ENCODE results near the gene GLI1. TPM values are rescaled to one million over a fixed set of nuclear protein-coding genes. Genes with fewer than 3 reads are reported as not detected.

GLI1 gene
- total RNA-seq, 1 donor from 2014 or later = 0.83 TPM

- no peak for DNase-seq (ENCODE audit: low spot score)
- intact Hi-C loops (cut with DNase I) = loop anchor here (5.0 kb wide), 1 partner anchor 245 kb away; no protein-coding TSS in a partner anchor
Observed at GRCh38 chr12:57456737-57457490, 2.7 kb upstream of the GLI1 start.

DNA sequence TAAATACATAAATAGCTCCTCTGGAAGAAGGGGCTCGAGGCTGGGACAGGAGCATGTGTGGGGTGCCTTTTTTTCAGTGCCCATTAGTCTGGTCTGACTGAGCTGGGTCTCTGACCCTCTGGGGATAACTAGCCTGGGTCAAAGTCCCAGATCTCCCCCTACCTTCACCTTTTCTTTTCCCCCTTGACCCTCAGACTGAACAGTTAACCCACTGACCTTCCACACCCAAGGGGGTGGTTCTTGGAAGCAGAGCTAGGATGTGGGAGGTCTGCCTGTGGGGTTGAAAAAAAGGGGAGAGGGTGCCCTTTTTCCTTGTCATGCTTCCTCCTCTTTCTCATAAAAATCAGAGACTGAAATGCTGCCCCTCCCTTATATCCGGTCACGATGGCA, 925 bp upstream of the GLI1 start:
- DNase-seq (ENCODE audit: low spot score) = no peak
- intact Hi-C loops (cut with DNase I) = loop anchor here (5.0 kb wide), 1 partner anchor 246 kb away; no protein-coding TSS in a partner anchor

DNA sequence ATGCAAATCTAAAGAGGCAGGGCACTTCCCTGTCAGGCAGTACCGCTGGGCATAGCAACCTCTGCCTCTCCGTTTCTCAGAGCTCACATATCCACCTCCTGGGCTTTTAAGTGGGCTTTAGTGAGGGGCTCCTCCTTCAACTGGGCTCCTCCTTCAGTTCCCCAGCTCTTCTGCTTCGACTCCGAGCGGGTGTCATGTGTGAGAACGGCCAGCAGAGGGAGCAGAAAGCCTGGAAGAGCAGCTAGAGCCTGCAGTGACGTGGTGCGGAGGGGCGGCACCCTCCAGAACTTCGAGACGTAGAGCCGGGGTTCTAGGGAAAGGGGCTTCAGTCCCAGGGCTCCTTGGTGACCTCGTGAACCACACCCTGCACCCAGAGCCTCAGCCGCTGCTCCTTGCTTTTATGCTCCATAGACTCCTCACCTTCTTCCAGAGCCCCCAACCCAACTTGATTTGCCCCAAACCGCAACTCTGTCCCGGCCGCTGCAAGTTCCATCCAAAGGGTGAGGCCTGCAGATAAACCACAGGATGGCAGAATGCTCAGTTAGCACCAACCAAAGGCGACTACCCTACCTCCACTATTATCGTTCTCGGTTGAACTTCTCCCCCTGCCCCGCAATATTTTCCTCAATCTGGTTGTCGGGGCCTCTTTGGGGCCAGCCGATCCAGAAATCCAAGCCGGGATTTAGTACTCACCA, 383 bp upstream of the GLI1 start:
- intact Hi-C loops (cut with DNase I) = loop anchor here (5.0 kb wide), 1 partner anchor 247 kb away; no protein-coding TSS in a partner anchor
- peak; percentile 97 for DNase-seq (ENCODE audit: low spot score)

DNA sequence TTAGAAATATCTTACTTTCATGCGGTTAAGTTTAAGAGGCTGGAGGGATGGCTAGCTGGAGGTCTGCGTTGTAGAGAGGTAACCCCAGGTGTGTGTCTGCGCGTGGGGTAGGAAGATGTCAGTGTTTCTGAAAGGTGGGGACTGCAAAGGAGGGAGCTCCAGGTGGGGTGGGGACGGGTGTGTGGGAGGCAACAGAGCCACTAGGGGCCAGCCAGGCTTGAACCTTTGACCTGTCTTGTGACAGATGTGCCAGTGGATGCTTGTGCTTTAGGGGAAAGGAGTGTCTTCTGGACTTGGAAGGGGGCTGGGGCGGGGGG, 841 bp downstream of the GLI1 start:
- intact Hi-C loops (cut with DNase I) = no loop called here
- DNase-seq (ENCODE audit: low spot score) = no peak

GRCh38 chr12:57460841-57461275, 1.3 kb downstream of the GLI1 start:
- DNase-seq (ENCODE audit: low spot score) = no peak
- intact Hi-C loops (cut with DNase I) = no loop called here

GRCh38 chr12:57461276-57461916, 1.8 kb downstream of the GLI1 start:
- DNase-seq (ENCODE audit: low spot score) = no peak
- intact Hi-C loops (cut with DNase I) = no loop called here

- intact Hi-C loops (cut with DNase I) = no loop called here
- no peak for DNase-seq (ENCODE audit: low spot score)
Observed at GRCh38 chr12:57461917-57462250, 2.3 kb downstream of the GLI1 start.

GRCh38 chr12:57462251-57462911, 2.8 kb downstream of the GLI1 start:
- DNase-seq (ENCODE audit: low spot score) = peak; percentile 93
- intact Hi-C loops (cut with DNase I) = no loop called here

GRCh38 chr12:57462912-57463253, 3.3 kb downstream of the GLI1 start:
- no peak for DNase-seq (ENCODE audit: low spot score)
- intact Hi-C loops (cut with DNase I) = no loop called here

DNA sequence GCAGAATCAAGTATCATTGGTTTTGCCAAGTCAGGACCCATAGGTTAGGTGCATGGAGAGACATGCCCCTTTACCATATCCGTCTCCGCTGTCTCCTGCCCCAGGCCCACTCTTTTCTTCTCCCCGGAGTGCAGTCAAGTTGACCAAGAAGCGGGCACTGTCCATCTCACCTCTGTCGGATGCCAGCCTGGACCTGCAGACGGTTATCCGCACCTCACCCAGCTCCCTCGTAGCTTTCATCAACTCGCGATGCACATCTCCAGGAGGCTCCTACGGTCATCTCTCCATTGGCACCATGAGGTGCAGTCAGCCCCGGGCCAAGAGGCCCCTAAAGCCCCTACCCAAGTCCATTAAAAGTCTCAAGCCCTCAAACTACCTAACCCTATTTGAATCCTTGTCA, 5.0 kb downstream of the GLI1 start:
- DNase-seq (ENCODE audit: low spot score) = no peak
- intact Hi-C loops (cut with DNase I) = no loop called here

GRCh38 chr12:57465030-57465746, 5.6 kb downstream of the GLI1 start:
- no peak for DNase-seq (ENCODE audit: low spot score)
- intact Hi-C loops (cut with DNase I) = no loop called here

GRCh38 chr12:57465747-57466505, 6.3 kb downstream of the GLI1 start:
- intact Hi-C loops (cut with DNase I) = no loop called here
- no peak for DNase-seq (ENCODE audit: low spot score)

- intact Hi-C loops (cut with DNase I) = no loop called here
- DNase-seq (ENCODE audit: low spot score) = no peak
Observed at GRCh38 chr12:57467212-57467874, 7.8 kb downstream of the GLI1 start.

GRCh38 chr12:57467915-57468314, 8.3 kb downstream of the GLI1 start:
- intact Hi-C loops (cut with DNase I) = no loop called here

GRCh38 chr12:57469296-57470164, 9.9 kb downstream of the GLI1 start:
- DNase-seq (ENCODE audit: low spot score) = peak; percentile 63

More at GRCh38 chr12:57467915-57468314, 8.3 kb downstream of the GLI1 start:
- DNase-seq (ENCODE audit: low spot score) = no peak

DNA sequence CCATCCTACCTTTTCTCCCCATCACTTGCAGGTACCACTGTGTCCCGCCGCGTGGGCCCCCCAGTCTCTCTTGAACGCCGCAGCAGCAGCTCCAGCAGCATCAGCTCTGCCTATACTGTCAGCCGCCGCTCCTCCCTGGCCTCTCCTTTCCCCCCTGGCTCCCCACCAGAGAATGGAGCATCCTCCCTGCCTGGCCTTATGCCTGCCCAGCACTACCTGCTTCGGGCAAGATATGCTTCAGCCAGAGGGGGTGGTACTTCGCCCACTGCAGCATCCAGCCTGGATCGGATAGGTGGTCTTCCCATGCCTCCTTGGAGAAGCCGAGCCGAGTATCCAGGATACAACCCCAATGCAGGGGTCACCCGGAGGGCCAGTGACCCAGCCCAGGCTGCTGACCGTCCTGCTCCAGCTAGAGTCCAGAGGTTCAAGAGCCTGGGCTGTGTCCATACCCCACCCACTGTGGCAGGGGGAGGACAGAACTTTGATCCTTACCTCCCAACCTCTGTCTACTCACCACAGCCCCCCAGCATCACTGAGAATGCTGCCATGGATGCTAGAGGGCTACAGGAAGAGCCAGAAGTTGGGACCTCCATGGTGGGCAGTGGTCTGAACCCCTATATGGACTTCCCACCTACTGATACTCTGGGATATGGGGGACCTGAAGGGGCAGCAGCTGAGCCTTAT, 10.8 kb downstream of the GLI1 start:
- intact Hi-C loops (cut with DNase I) = no loop called here
- no peak for DNase-seq (ENCODE audit: low spot score)

More at GRCh38 chr12:57469296-57470164, 9.9 kb downstream of the GLI1 start:
- intact Hi-C loops (cut with DNase I) = no loop called here

Data from cardiac septum (tissue), 1 donor.